ENCODE results near the gene NTRK2.
"Not testable (repeated sequence)": the region's sequence is repeated elsewhere in the genome, so short reads cannot be mapped to it uniquely, and the experiment has no call there.

Gene NTRK2

GRCh38 chr9:84893419-84894128 lies 224.0 kb downstream of the NTRK2 start:
- no peak for DNase-seq (ENCODE audit: low read depth in 2 of 2)

DNA sequence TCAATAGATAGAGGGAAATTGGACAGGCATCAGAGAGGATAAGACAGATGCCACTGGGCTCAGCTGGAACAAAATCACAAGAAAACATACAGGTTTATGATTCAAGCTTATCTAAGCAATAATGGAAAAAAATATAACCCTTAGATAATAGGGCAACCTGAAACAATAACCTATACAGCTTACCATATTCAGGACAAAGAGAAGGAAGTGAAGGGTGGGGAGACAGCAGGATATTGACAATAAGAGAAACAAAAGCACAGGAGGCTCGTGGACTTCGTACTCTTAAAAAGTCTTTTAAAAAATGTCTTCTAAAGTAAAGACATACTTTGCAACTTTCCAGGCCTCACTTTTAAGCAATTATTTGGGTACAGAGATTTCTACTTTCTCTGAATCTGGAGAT lies 225.3 kb downstream of the NTRK2 start:
- no peak for DNase-seq (ENCODE audit: low read depth in 2 of 2)

GRCh38 chr9:84897362-84898094 lies 228.0 kb downstream of the NTRK2 start:
- DNase-seq (ENCODE audit: low read depth in 2 of 2) = no peak

GRCh38 chr9:84898188-84898587 lies 228.7 kb downstream of the NTRK2 start:
- no peak for DNase-seq (ENCODE audit: low read depth in 2 of 2)

DNA sequence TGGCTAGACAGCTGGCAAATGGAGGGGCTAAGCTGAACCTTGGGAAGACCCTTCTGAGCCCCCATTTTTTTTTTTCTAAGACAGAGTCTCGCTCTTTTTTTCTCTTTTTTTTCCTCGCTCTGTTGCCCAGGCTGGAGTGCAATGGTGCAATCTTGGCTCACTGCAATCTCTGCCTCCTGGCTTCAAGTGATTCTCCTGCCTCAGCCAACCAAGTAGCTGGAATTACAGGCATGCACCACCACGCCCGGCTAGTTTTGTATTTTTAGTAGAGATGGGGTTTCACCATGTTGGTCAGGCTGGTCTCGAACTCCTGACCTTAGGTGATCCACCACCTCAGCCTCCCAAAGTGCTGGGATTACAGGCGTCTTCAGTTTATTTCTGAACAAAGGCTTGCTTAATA lies 229.1 kb downstream of the NTRK2 start:
- not testable (repeated sequence) for DNase-seq (ENCODE audit: low read depth in 2 of 2)

- DNase-seq (ENCODE audit: low read depth in 2 of 2) = no peak
These were observed 229.8 kb downstream of the NTRK2 start for GRCh38 chr9:84899326-84899725.

GRCh38 chr9:84900421-84900820 lies 230.9 kb downstream of the NTRK2 start:
- DNase-seq (ENCODE audit: low read depth in 2 of 2) = no peak

DNA sequence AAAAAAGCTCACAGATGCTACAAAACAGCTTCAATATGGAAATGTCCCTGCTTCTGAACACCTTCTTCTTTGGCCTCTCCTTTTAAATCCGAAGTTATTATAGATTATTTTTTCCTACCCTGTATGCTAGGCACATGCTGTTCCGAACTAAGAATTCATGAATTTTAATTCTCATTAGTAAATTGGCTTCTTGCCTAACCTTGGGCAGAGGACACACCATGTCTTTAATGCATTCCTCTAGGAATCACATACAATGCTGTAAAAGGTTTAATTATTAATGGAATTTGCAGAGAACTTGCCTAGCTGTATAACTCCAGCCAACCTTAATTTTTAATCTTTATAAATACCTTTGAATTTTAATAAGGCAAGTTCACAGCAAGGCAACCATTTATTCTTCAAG lies 234.4 kb downstream of the NTRK2 start:
- DNase-seq (ENCODE audit: low read depth in 2 of 2) = no peak

- no peak for DNase-seq (ENCODE audit: low read depth in 2 of 2)
These were observed 247.2 kb downstream of the NTRK2 start for GRCh38 chr9:84916769-84917168.

DNA sequence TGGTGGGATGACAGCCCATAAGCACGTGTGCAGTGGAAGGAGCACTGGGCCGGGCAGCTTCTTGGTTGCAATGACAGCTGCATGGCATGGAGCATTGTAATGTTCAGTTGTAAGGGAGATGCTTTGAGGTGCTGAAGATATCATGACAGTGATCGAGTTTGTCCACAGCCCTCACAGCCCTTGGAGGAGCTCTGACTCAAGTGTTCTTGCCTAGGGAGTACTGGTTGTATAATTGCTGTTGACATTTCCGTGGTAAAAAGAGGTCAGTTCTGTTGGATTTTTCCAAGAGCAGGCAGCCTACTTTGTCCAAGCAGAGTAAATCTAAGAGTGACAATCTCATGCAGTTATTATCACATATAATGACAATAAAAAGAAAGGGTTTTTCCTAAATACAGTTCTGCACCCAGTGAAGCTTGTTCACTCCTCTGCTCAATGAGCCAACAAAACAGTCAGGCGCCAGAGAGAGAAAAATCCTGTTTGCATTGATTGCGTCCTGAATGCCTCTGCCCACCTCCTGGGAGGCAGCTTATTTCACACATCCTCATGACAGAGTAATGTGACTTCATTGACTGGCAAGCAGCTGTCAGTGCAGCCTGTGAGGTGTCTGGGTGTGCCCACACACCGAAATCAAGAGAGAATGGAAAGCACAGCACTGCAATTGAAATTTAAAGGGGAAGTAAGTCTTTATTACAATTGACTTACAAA lies 248.0 kb downstream of the NTRK2 start:
- DNase-seq (ENCODE audit: low read depth in 2 of 2) = no peak

GRCh38 chr9:84919440-84919839 lies 249.9 kb downstream of the NTRK2 start:
- DNase-seq (ENCODE audit: low read depth in 2 of 2) = no peak

DNA sequence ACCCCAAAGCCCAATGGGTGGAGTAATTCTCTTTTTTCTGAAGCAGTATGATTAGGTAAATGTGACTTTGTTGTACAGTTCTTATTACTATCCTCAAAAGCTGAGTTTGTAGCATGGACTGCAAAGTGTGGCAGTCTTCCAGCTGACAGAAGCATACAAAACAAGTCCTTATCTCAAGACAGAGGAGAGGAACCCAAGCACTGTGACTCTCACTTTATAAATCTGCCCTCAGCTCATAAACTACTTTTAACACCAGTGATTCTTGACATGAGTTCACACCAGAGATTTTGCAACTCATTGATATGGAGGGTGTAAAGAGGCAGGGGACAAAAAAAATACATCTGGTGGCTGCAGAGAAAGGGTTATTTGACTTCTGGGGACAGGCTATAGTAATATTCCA lies 251.6 kb downstream of the NTRK2 start:
- no peak for DNase-seq (ENCODE audit: low read depth in 2 of 2)

GRCh38 chr9:84922051-84922450 lies 252.5 kb downstream of the NTRK2 start:
- no peak for DNase-seq (ENCODE audit: low read depth in 2 of 2)

DNA sequence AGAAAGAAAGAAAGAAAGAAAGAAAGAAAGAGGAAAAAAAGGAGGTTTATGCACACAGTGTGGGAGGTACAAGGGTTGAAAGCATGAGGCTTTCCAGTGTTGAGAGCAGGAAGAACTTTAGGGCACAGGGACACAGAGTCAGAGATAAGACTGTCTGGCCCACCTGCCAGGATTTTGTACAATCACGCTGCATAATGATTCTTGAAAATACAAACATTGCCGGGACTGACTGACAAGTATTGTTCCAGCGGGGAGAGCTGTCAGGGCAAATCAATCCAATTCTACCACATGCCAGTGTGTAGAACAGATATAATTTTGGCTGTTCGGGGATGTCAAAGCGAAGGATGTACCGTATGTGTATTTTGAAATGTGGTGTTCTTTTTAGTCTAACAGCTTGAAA lies 254.7 kb downstream of the NTRK2 start:
- DNase-seq (ENCODE audit: low read depth in 2 of 2) = no peak

DNA sequence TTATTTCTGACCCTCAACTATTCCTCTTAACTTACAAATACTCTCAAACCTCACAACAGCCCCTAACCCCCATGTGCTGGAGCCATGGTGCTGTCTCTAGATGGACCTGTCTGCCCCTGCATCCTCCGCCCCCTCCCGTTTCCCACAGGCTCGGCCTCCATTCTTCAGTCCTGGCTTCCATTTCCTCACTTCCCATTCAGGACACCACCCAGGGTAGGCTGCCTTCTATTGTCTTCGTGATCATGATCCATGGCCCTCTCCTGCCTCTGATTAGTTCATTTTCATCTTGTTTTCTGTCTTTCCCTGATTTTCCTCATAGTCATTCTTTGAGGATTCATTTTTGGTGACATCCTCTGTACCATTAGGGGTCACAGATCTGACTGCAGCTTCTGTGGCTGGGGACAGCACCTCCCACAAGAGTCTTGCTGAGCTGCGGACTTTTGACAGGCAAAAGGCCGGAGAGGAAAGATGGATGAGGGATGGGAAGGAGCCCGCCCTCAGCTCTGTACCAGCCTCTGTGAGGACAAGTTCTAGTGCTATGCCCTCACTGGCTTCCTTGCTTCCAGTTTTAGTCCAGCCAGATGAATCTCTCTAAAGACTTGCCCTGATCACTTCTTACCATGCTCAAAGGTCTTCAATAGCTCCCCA lies 255.8 kb downstream of the NTRK2 start:
- no peak for DNase-seq (ENCODE audit: low read depth in 2 of 2)

DNA sequence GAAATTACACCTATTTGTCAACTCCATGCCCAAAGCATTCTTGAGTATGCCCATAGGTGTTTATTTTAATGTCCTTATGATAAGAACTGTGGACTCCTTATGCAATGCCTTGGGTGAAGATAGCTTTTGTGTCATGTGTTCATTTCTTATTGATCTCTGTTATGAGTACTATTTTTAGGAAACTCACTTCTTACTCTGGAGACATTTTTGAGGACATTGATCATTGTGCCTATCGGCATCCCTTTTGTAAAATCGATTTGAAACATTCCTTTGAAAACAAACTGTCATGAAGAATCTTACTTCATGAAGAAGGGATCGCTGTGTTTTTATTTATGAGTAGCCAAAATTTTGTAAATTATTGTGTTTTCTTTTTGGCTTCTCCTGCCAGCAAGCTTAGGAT lies 257.3 kb downstream of the NTRK2 start:
- no peak for DNase-seq (ENCODE audit: low read depth in 2 of 2)

DNA sequence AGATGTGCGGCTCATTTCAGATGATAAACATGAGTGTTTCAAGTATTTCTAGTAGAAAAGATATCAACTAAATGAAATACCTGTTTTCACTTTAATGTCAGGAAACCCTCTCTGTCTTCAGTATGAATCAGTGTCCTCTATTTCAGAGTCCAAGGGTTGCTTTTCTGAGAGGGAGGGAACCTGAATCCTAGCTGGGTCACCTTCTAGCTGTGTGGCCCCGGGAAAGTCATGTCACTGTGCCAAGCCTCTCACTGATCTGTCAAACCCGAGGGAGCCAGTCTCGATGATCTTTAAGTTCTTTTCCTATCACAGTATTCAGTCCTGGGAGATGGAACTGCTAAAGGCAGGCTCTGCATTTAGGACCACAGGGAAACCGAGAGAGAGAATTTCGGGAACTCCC lies 258.9 kb downstream of the NTRK2 start:
- no peak for DNase-seq (ENCODE audit: low read depth in 2 of 2)

DNA sequence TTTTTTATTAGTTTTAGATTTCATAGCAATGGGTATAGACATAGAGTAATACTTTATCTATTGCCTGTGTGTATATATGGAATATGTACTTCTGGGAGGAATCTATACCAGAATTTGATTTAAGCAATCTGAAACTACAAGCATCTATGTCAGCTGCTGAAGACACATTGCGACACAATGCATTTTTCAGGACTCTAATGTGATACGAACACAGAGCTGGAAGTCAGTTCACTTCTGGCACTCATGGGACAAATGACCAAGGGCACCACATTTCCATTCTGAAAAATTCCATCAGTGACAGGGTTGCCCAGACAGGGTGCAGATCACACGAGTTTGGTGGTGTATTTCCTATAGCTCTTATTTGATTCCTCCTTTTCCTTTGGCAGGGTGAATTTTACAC lies 259.5 kb downstream of the NTRK2 start:
- DNase-seq (ENCODE audit: low read depth in 2 of 2) = no peak

GRCh38 chr9:84932915-84933527 lies 263.5 kb downstream of the NTRK2 start:
- DNase-seq (ENCODE audit: low read depth in 2 of 2) = no peak

DNA sequence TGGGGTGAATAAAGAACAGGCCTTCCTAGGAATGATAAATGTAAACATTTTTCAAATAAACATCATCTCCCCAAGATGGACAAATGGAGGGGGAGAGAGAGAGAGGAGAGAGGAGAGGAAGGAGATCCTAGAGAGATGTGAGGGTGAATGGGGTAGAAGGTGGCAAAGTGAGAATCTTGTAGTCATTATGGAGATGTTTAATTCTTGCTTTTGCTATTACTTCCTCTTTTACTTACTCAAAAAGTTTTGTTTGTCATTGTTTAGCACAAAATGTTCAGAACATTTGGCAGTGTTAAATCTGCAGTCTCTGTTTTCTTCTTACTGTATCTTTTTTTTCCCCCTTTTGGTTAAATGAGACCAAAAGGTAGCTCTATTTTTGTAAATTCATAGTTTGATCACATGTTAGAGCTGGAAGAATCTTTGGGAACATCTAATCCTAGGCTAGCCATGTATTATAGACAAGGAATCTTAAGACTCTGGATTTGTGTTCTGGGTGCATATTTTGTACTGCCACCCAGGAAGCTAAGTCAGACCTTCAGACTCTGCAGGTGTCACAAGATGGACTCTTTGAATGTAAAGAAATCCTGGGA lies 266.1 kb downstream of the NTRK2 start:
- no peak for DNase-seq (ENCODE audit: low read depth in 2 of 2)

GRCh38 chr9:84937180-84937579 lies 267.7 kb downstream of the NTRK2 start:
- DNase-seq (ENCODE audit: low read depth in 2 of 2) = no peak

- no peak for DNase-seq (ENCODE audit: low read depth in 2 of 2)
These were observed 268.1 kb downstream of the NTRK2 start for GRCh38 chr9:84937581-84937980.
